ENCODE results near the gene VPS41.

Gene VPS41

DNA sequence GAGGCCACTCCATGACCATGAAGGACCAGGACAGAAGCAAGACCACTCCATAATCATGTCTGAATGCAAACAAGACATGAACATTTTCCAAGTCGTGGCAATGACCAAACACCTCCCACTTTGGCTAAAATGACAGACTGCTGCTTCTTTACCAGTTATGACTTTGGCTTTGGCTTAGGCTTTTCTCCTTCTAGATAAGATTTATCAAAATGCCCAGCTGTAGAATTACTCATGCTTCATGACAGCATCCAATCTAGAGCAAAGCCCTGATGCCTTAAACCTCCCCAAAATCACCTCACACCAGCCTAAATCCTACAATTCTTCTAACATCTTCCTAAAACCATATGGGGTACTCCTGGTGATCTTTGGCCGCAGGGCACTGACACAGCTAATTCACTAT, 102.1 kb downstream of the VPS41 start:
- DNase-seq (ENCODE audit: low read depth), result no peak

DNA sequence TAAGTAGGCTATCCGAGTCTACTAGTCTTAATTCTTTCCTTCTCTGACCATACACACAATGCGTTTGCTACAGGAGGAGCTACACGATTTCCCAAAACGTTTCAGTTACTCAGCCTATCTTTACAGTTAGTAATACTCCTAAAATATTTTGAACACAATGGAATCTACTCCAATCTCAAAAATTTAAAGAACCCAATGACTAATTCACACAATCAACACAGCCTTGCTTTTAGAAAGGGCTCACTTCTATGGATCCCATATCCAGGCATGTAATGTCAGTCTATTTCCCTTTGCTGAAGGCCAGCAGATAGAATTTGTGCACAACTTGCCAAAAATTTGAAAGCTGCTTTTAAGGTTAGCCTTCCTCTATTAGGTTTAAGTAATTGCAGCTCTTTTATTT, 107.2 kb downstream of the VPS41 start:
- no peak for DNase-seq (ENCODE audit: low read depth)

DNA sequence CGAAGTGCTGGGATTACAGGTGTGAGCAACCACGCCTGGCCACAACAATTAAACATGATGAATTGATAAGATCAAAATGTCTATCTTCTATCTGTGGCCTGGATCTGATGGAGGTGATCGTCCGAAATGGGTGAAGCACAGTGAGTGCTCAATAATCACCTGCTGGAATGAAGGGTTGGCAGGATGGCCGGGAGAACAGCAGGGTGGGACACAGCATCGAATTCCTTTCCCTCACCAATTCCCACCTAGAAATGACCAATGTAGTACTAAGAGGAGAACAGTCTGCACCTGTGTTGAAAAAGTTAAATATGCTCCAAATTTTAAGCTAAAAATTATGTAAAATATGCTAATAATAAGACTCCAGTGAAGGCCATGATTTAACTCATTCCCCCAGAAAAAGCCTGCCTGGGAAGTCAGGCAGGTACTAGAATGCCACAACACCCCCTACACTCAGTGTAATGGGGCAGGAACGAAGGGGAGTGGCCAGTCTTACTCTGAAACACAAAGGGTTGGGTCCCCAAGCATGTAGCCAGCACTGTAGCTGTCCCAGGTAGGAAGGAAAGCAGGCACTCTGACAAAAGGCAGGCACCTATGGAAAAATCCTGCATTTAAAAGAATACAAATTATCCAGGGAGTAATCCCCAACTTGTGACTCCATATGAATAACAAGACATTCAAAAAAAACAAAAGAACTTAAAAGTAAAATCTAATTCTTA, 110.3 kb downstream of the VPS41 start:
- no peak for DNase-seq (ENCODE audit: low read depth)

DNA sequence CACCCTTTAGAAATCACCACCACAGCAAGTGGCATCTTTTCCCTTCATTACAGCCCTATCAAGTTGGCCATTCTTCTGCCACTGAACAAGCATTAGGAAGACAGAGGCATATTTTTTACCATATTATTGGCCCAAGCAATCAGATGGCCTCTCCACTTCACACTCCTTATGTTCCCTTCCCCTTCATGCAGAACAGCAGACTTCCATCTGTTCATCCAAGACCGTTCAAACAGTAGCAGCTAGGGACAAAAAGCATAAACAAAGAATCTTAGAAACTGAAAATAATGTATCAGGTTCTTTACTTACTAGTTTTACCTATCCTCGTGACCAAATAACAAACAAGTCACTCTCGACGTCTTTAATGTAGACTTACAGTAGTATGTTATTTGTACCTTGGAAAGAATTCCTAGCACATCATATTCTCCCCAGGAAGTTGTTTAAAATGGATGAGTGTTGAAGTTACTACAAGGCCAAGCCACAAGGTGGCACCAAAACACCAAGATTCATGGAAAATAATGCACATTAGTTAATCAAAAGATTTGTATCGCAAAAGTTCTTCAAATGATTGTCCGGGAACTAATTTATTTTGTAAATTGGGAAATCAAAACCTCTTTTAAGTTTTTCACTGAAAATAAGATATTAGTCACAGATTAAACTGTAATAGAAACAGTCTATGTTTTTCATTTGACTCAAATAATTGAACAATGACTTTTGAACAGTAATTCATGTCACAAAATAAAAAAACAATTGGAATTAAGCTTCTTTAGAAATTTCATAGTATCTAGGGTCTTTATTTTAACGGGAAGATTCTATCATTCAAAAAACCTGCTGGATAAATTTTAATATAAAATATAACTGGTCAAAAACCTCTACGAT, 112.1 kb downstream of the VPS41 start:
- no peak for DNase-seq (ENCODE audit: low read depth)

GRCh38 chr7:38795593-38795992, 113.4 kb downstream of the VPS41 start:
- no peak for DNase-seq (ENCODE audit: low read depth)

- DNase-seq (ENCODE audit: low read depth), result no peak
These were observed 127.0 kb downstream of the VPS41 start for GRCh38 chr7:38781991-38782390.

- DNase-seq (ENCODE audit: low read depth), result no peak
These were observed 131.4 kb downstream of the VPS41 start for GRCh38 chr7:38777609-38778008.

GRCh38 chr7:38775506-38776175, 133.3 kb downstream of the VPS41 start:
- DNase-seq (ENCODE audit: low read depth), result no peak

- no peak for DNase-seq (ENCODE audit: low read depth)
These were observed 135.6 kb downstream of the VPS41 start for GRCh38 chr7:38773430-38773829.

DNA sequence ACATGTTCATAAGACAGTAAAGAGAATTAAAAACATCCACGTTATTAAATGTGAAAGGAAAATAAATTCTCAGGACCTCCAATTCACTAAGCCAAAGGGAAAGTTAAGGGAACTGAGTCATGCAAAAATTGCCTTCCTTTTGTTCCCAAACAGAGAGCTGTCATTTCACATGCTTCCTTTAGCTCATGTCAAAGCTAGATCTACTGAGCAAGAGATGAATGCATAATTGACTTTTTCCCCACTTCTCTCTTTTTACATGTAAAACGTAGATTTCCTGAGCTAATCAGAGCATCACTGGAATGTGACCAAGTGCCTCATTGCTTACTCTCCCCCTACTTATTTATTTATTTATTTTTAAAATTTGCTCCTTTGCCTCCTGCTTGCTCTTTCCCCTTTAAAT, 148.8 kb downstream of the VPS41 start:
- DNase-seq (ENCODE audit: low read depth), result no peak

GRCh38 chr7:38759028-38759427, 150.0 kb downstream of the VPS41 start:
- no peak for DNase-seq (ENCODE audit: low read depth)

DNA sequence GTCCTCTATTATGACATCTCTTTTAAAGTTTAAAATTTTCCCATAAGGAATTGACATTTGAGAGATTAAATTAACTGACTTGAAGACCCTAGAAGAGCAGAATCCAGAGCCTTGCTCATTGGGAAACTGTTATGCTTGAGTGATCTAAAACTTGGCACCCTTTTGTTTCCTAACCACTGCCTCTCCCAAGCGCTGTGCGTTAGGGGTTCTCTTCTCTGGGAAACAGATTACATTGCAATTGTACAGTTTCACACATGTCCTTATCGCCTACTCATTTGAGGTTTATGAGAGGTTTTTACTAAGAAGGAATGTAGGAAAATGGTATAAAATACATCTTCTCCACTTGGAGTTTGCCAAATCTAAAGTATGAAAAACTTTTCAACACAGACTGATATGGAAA, 151.1 kb downstream of the VPS41 start:
- DNase-seq (ENCODE audit: low read depth), result no peak

GRCh38 chr7:38756521-38756920, 152.5 kb downstream of the VPS41 start:
- no peak for DNase-seq (ENCODE audit: low read depth)

- no peak for DNase-seq (ENCODE audit: low read depth)
These were observed 155.6 kb downstream of the VPS41 start for GRCh38 chr7:38753347-38753746.

GRCh38 chr7:38751416-38751815, 157.6 kb downstream of the VPS41 start:
- no peak for DNase-seq (ENCODE audit: low read depth)

DNA sequence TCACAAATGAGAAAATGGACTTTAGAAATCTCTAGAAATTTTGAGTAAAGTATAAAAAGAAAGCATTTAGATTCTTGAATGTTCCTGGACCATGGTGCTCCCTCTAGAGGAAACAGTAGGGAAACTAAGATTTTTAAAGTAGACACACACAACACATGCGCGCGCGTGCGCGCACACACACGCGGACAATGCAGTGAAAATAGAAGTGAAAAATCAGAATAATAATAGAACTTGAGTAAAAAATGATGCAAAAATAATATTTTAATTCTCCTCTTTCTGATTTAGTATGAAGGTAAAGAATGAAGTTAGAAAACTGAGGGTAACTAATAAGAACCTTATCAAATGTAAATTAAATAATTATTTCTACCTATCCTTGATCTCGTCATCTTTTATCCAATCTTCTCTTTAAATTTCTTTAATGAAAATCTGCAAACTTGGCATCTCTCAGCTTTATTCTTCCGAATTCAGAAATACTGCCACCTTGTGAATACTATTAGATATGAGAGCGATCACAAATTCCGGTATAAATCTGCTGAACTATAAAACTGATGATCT, 160.9 kb downstream of the VPS41 start:
- DNase-seq (ENCODE audit: low read depth), result peak; percentile 0

DNA sequence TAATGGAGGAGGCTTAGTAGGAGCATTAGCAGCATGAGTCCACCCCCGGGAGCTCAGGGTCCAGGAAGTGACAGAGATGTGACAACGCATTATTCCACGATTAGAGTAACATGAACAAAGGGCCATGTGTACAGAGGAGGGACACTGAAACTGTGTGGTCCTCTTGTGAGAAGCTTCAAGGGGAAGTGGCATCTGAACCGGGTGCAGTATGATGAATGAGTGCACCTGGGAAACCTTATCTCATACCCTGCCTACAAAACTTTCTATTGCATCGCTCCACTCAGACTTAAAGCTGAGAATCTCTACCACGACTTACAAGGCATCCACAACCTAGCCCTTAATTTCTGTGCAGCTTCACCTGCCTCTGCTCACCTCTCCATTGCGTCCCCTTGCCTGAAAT, 162.6 kb downstream of the VPS41 start:
- DNase-seq (ENCODE audit: low read depth), result no peak

DNA sequence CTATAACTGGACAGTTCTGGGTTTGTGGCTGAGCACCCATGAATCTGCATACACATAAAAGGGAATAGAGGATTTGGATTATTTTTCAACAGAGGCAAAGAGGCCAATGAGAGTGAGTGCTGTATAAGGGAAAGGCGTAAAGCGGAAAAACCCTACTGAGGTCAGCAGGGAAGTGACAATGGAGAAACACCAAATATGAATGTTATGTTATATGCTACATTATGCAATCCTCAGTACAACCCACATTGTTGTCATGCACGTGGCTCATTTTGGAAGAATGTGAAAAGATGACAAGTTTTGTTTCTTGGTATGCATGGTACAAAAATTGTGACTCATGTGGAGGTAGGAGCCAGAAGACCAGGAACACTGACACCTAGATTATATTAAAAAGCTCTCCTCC, 164.2 kb downstream of the VPS41 start:
- no peak for DNase-seq (ENCODE audit: low read depth)

DNA sequence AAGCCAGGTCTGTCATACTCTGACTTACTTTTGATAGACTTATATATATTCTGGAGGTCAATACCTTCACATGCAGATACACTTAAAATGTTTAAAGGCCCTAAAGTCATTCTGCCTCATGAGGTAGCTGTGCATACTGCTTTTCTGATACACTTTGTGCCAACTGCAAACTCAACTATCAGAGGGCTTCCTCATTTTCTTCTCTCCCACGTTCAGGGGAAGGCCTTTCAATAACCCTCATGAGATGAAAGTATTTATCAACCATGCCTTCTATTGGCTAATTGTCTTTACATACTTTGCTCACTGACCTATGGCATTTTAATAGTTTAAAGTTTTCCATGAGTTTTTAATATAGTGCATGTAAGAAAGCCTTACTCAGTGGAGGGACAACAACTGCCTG, 165.1 kb downstream of the VPS41 start:
- DNase-seq (ENCODE audit: low read depth), result no peak

DNA sequence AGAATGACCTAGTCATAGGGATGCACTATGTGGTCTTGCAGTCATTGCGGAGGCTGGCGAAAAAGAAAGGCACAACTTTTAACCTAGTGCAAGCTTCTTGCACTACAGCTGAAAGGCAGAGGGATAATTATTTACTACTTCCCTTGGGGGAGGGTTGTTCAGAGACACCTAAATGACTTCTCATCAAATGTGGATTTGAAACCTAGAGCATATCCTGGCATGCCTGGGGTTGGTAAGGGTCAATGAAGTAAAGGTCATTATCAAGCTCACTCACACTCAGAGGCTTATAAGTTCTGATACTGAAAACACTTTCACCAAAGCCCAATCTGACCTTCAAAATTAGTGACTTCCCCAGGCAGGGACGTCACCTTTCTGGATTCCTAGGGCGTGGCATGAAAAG, 168.9 kb downstream of the VPS41 start:
- no peak for DNase-seq (ENCODE audit: low read depth)

DNA sequence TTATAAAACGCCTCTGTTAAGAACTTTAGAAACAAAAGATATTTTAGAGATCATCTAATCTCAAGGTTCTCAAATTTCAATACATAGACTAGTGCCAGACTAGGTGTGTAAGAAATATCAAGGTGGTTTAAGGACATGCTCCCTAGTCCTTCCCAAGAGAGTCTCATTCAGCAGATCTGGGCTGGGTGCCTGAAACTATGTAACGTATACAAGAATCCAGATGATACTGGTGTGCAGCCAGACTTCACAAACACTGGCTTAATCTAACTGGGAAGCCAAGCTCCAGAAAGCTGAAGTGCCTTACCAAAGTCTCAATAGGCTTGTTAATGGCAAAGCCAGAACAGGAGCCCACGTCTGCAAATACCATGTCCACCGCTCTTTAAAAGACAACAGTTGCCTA, 172.9 kb downstream of the VPS41 start:
- DNase-seq (ENCODE audit: low read depth), result no peak

GRCh38 chr7:38731215-38731614, 177.8 kb downstream of the VPS41 start:
- no peak for DNase-seq (ENCODE audit: low read depth)

- no peak for DNase-seq (ENCODE audit: low read depth)
These were observed 180.8 kb downstream of the VPS41 start for GRCh38 chr7:38728145-38728544.

All from CMK (cell line).